Measurements from ENCODE around the gene YBX1. TPM values are rescaled to one million over a fixed set of nuclear protein-coding genes. Genes with fewer than 3 reads are reported as not detected.
A peak's percentile ranks its signal among the peaks of the same experiment; 100 is the strongest.

The YBX1 gene
- total RNA-seq, 1 donor: 491 TPM

- H3K4me1 ChIP-seq (ENCODE audit: insufficient read depth, low read length): no peaks in the 10 kb centered on the region
- H3K9me3 ChIP-seq (ENCODE audit: low read depth, low read length): no peaks in the 10 kb centered on the region
- H3K79me2 ChIP-seq (ENCODE audit: insufficient read depth, low read length): no peaks in the 10 kb centered on the region
- H3K27ac ChIP-seq (ENCODE audit: low read depth, low read length): no peak overlapping the region
- H3K36me3 ChIP-seq (ENCODE audit: insufficient read depth, low read length): peaks cover 50% of the 10 kb centered on the region
- H3K4me2 ChIP-seq (ENCODE audit: insufficient read depth, low read length): no peak overlapping the region
- peak; percentile 72 for DNase-seq (ENCODE audit: insufficient read length, low spot score, missing footprints)
- H2AFZ ChIP-seq (ENCODE audit: low read length): no peak overlapping the region
- no peak overlapping the region for H3K4me3 ChIP-seq (ENCODE audit: insufficient read depth, low read length)
- TF ChIP-seq CTCF (IDR thresholded peaks at IDR 0.05; ENCODE audit: extremely low read depth, low read depth, low read length): no peak
- H3K27me3 ChIP-seq (ENCODE audit: insufficient read depth, low read length): no peaks in the 10 kb centered on the region
- H4K20me1 ChIP-seq (ENCODE audit: insufficient read depth, low read length): peaks cover 12% of the 10 kb centered on the region
These were observed 64.4 kb downstream of the YBX1 start for GRCh38 chr1:42746436-42747105.

GRCh38 chr1:42747125-42747524 lies 64.9 kb downstream of the YBX1 start:
- Histone ChIP-seq H3K4me1 (ENCODE audit: insufficient read depth, low read length) (no peaks in the 10 kb centered on the region), H3K79me2 (ENCODE audit: insufficient read depth, low read length) (no peaks in the 10 kb centered on the region), H2AFZ (ENCODE audit: low read length) (no peak overlapping the region), H4K20me1 (ENCODE audit: insufficient read depth, low read length) (peaks cover 15% of the 10 kb centered on the region), H3K4me2 (ENCODE audit: insufficient read depth, low read length) (no peak overlapping the region), H3K27me3 (ENCODE audit: insufficient read depth, low read length) (no peaks in the 10 kb centered on the region), H3K9me3 (ENCODE audit: low read depth, low read length) (no peaks in the 10 kb centered on the region), H3K4me3 (ENCODE audit: insufficient read depth, low read length) (no peak overlapping the region), H3K36me3 (ENCODE audit: insufficient read depth, low read length) (peaks cover 55% of the 10 kb centered on the region), H3K27ac (ENCODE audit: low read depth, low read length) (no peak overlapping the region)
- peak; percentile 54 for TF ChIP-seq CTCF (IDR thresholded peaks at IDR 0.05; ENCODE audit: extremely low read depth, low read depth, low read length)
- peak; percentile 95 for DNase-seq (ENCODE audit: insufficient read length, low spot score, missing footprints)

GRCh38 chr1:42748021-42748420 lies 65.8 kb downstream of the YBX1 start:
- no peak for TF ChIP-seq CTCF (IDR thresholded peaks at IDR 0.05; ENCODE audit: extremely low read depth, low read depth, low read length)
- H4K20me1 ChIP-seq (ENCODE audit: insufficient read depth, low read length): peaks cover 23% of the 10 kb centered on the region
- H3K36me3 ChIP-seq (ENCODE audit: insufficient read depth, low read length): peaks cover 62% of the 10 kb centered on the region
- H3K79me2 ChIP-seq (ENCODE audit: insufficient read depth, low read length): no peaks in the 10 kb centered on the region
- H3K4me1 ChIP-seq (ENCODE audit: insufficient read depth, low read length): peaks cover 4% of the 10 kb centered on the region
- no peak overlapping the region for H3K4me3 ChIP-seq (ENCODE audit: insufficient read depth, low read length)
- no peaks in the 10 kb centered on the region for H3K9me3 ChIP-seq (ENCODE audit: low read depth, low read length)
- H2AFZ ChIP-seq (ENCODE audit: low read length): no peak overlapping the region
- H3K27ac ChIP-seq (ENCODE audit: low read depth, low read length): no peak overlapping the region
- no peak for DNase-seq (ENCODE audit: insufficient read length, low spot score, missing footprints)
- no peaks in the 10 kb centered on the region for H3K27me3 ChIP-seq (ENCODE audit: insufficient read depth, low read length)
- no peak overlapping the region for H3K4me2 ChIP-seq (ENCODE audit: insufficient read depth, low read length)

GRCh38 chr1:42748461-42749410 lies 66.5 kb downstream of the YBX1 start:
- no peak overlapping the region for H2AFZ ChIP-seq (ENCODE audit: low read length)
- H3K36me3 ChIP-seq (ENCODE audit: insufficient read depth, low read length): peaks cover 62% of the 10 kb centered on the region
- peaks cover 24% of the 10 kb centered on the region for H4K20me1 ChIP-seq (ENCODE audit: insufficient read depth, low read length)
- no peaks in the 10 kb centered on the region for H3K27me3 ChIP-seq (ENCODE audit: insufficient read depth, low read length)
- no peaks in the 10 kb centered on the region for H3K9me3 ChIP-seq (ENCODE audit: low read depth, low read length)
- peaks cover 10% of the 10 kb centered on the region for H3K4me1 ChIP-seq (ENCODE audit: insufficient read depth, low read length)
- TF ChIP-seq CTCF (IDR thresholded peaks at IDR 0.05; ENCODE audit: extremely low read depth, low read depth, low read length): no peak
- H3K4me3 ChIP-seq (ENCODE audit: insufficient read depth, low read length): no peak overlapping the region
- no peaks in the 10 kb centered on the region for H3K79me2 ChIP-seq (ENCODE audit: insufficient read depth, low read length)
- peak; percentile 72 for DNase-seq (ENCODE audit: insufficient read length, low spot score, missing footprints)
- H3K4me2 ChIP-seq (ENCODE audit: insufficient read depth, low read length): no peak overlapping the region
- H3K27ac ChIP-seq (ENCODE audit: low read depth, low read length): no peak overlapping the region
